Placental pericyte (primary cell): ENCODE measurements around the gene CCDC110. TPM values are rescaled to one million over a fixed set of nuclear protein-coding genes. Genes with fewer than 3 reads are reported as not detected.

Source experiments
- small RNA-seq: library from RNA; depleted of rRNA; stranded (forward); fragments of <200 nt; gene quantifications from one replicate; pipeline ENCODE3, GENCODE V24; 2012; ENCODE audit warnings: low replicate concordance
- total RNA-seq: library from RNA; depleted of rRNA; stranded (reverse); fragments of >200 nt; gene quantifications from 2 replicates; pipeline ENCODE4 v1.2.3, GENCODE V29; 2012

CCDC110 gene
- total RNA-seq, result 0.29 and 0.44 TPM in 2 replicates

GRCh38 chr4:185471235-185472102 lies at the start of gene CCDC110:
Gene CCDC110, minus strand, starts transcription at chr4:185471733. Its CDS starts 50 bp downstream, at chr4:185471683.

GRCh38 chr4:185425647-185426352 lies 45.7 kb downstream of the CCDC110 start, which contains the start of gene UFSP2:
Gene UFSP2, minus strand, starts transcription at chr4:185425964. Its CDS starts 96 bp downstream, at chr4:185425868.

GRCh38 chr4:185396724-185397385 lies 74.7 kb downstream of the CCDC110 start, which contains the start of gene ANKRD37:
Gene ANKRD37, plus strand, starts transcription at chr4:185396841. Its CDS starts 83 bp downstream, at chr4:185396924.

GRCh38 chr4:185395238-185395955 lies 76.1 kb downstream of the CCDC110 start, which contains the start of gene LRP2BP:
Gene LRP2BP, minus strand, starts transcription at chr4:185395924. Its CDS starts 17,738 bp downstream, at chr4:185378186.

Small RNA genes within 50 kb of the gene (small RNA-seq; reads per million reads assigned to genes)
- gene RF00019, result not detected

Other genes starting within 250 kb of the CCDC110 start
- gene LRP2BP, start 75.8 kb downstream of the CCDC110 start, total RNA-seq, result 0.22 and 0.43 TPM in 2 replicates
- 3.7 and 6.4 TPM in 2 replicates for gene ANKRD37, start 74.9 kb downstream of the CCDC110 start, total RNA-seq
- 34.6 and 38.7 TPM in 2 replicates for gene UFSP2, start 45.8 kb downstream of the CCDC110 start, total RNA-seq
- 67.2 and 98.6 TPM in 2 replicates for gene PDLIM3, start 63.8 kb upstream of the CCDC110 start, total RNA-seq